Endodermal cell (in vitro differentiated cells): Measurements from ENCODE around the gene ZNF528. TPM values are rescaled to one million over a fixed set of nuclear protein-coding genes. Genes with fewer than 3 reads are reported as not detected.
A peak's percentile ranks its signal among the peaks of the same experiment; 100 is the strongest.

Source experiments
- DNase-seq: peaks from one replicate; pipeline ENCODE4 v3.0.0-alpha.2; 2017
- H3K27ac ChIP-seq: 2 replicates; pipeline ENCODE4 v1.5.1; 2013; ENCODE audit warnings: mild to moderate bottlenecking, low read depth, low read length, moderate library complexity
- H3K27me3 ChIP-seq: 2 replicates; pipeline ENCODE4 v1.6.1; 2013; ENCODE audit warnings: mild to moderate bottlenecking, low read length, moderate library complexity; ENCODE audit not compliant: insufficient read depth, control insufficient read depth, poor library complexity, severe bottlenecking
- H3K36me3 ChIP-seq: 2 replicates; pipeline ENCODE4 v1.7.0; 2013; ENCODE audit warnings: mild to moderate bottlenecking, low read length, moderate library complexity; ENCODE audit not compliant: control insufficient read depth, insufficient read depth
- H3K4me1 ChIP-seq: one replicate; pipeline ENCODE4 v1.7.0; 2013; ENCODE audit warnings: low read length; ENCODE audit not compliant: control insufficient read depth, insufficient read depth
- H3K4me3 ChIP-seq: 2 replicates; pipeline ENCODE4 v1.5.1; 2013; ENCODE audit warnings: mild to moderate bottlenecking, low read length, moderate library complexity
- H3K9ac ChIP-seq: 2 replicates; pipeline ENCODE4 v1.6.1; 2013; ENCODE audit warnings: mild to moderate bottlenecking, low read length, moderate library complexity; ENCODE audit not compliant: poor library complexity, severe bottlenecking; ENCODE audit errors: extremely low read depth
- H3K9me3 ChIP-seq: 2 replicates; pipeline ENCODE4 v1.6.1; 2013; ENCODE audit warnings: mild to moderate bottlenecking, low read length, moderate library complexity; ENCODE audit not compliant: control insufficient read depth
- H3K27ac Mint-ChIP-seq: 2 replicates; pipeline ENCODE4 v1.8.0; 2020; ENCODE audit warnings: mixed read lengths
- H3K27me3 Mint-ChIP-seq: 2 replicates; pipeline ENCODE4 v1.8.0; 2021; ENCODE audit warnings: mild to moderate bottlenecking, mixed read lengths; ENCODE audit not compliant: insufficient read depth
- H3K36me3 Mint-ChIP-seq: 2 replicates; pipeline ENCODE4 v1.8.0; 2020; ENCODE audit warnings: low read depth, mixed read lengths
- H3K4me1 Mint-ChIP-seq: 2 replicates; pipeline ENCODE4 v1.8.0; 2020; ENCODE audit warnings: mixed read lengths
- H3K4me3 Mint-ChIP-seq: 2 replicates; pipeline ENCODE4 v1.8.0; 2020; ENCODE audit warnings: mild to moderate bottlenecking, moderate library complexity, mixed read lengths
- H3K9me3 Mint-ChIP-seq: 2 replicates; pipeline ENCODE4 v1.8.0; 2020; ENCODE audit warnings: mild to moderate bottlenecking, mixed read lengths
- WGBS, 2 experiments: methylation state at CpG; one replicate each; pipeline versions ENCODE4 v1.1.5 to v1.1.7; 2013; ENCODE audit warnings: missing lambda C conversion rate in 2 of 2, mixed read lengths in 1 of 2; ENCODE audit not compliant: insufficient coverage in 1 of 2, insufficient read length in 1 of 2; 5-methylcytosine and 5-hydroxymethylcytosine counted together
- total RNA-seq, 2 donors: library from RNA; stranded (reverse); fragmentation: NEBNext Ultra II Directional in 1 of 2; extraction: Animal tissue kit (Norgen Biotek cat#: 25700) in 1 of 2; gene quantifications; 2 replicates in 1 of 2; 3 replicates in 1 of 2; pipeline ENCODE4 v1.2.1, GENCODE V29; 2021
- TF ChIP-seq, protein P1 (sequence below): fragments of 200-600 bp; sonication (generic); conservative IDR thresholded peaks from 2 replicates; pipeline ENCODE4 v1.5.0; 2021; ENCODE audit warnings: antibody characterized with exemption, mild to moderate bottlenecking

ZNF528 gene
- total RNA-seq, 2 donors from 2014 or later: 2.9 to 39.1 TPM

GRCh38 chr19:52369559-52370340 is 27.9 kb upstream of the ZNF528 start, which contains the start of gene ZNF880:
Gene ZNF880 (plus strand): TSS chr19:52369923. CDS start chr19:52369966, 43 bp downstream.
- Mint-ChIP-seq H3K27me3 (no peaks in the 10 kb centered on the region), H3K4me3 (peak within 1 kb of the TSS; percentile 82), H3K36me3 (peaks cover 58% of the 10 kb centered on the region), H3K27ac (peak within 1 kb of the TSS; percentile 96), H3K9me3 (peaks cover 65% of the 10 kb centered on the region), H3K4me1 (no peaks in the 10 kb centered on the region)
- H3K4me1 ChIP-seq: no peaks in the 10 kb centered on the region
- peak; percentile 92 for DNase-seq
- H3K9ac ChIP-seq: peak within 1 kb of the TSS; percentile 96
- H3K36me3 ChIP-seq: peaks cover 43% of the 10 kb centered on the region
- TF ChIP-seq, protein P1, sequence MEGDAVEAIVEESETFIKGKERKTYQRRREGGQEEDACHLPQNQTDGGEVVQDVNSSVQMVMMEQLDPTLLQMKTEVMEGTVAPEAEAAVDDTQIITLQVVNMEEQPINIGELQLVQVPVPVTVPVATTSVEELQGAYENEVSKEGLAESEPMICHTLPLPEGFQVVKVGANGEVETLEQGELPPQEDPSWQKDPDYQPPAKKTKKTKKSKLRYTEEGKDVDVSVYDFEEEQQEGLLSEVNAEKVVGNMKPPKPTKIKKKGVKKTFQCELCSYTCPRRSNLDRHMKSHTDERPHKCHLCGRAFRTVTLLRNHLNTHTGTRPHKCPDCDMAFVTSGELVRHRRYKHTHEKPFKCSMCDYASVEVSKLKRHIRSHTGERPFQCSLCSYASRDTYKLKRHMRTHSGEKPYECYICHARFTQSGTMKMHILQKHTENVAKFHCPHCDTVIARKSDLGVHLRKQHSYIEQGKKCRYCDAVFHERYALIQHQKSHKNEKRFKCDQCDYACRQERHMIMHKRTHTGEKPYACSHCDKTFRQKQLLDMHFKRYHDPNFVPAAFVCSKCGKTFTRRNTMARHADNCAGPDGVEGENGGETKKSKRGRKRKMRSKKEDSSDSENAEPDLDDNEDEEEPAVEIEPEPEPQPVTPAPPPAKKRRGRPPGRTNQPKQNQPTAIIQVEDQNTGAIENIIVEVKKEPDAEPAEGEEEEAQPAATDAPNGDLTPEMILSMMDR: no peak
- H3K27me3 ChIP-seq: no peaks in the 10 kb centered on the region
- H3K27ac ChIP-seq: peak within 1 kb of the TSS; percentile 97
- H3K4me3 ChIP-seq: peak within 1 kb of the TSS; percentile 88
- peaks cover 80% of the 10 kb centered on the region for H3K9me3 ChIP-seq
- WGBS, 2 experiments: 30 to 45% methylated on average over 28 to 52 of the region's 52 CpGs

DNA sequence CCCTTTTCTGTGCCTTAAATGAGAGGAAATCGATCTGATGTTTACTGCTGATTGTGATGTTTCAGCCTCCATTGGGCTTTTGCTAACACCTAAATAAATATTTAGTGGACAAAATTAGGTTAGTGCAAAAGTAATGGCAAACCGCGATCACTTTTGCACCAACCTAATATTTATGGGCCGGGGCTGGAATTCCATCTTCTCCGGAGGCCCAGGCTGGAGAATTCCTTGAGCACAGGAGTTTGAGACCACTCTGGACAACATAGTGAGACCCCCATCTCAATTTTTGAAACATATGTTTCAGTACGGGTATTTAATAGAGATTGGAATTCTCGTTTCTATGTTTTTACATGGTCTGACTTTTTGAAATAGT is 27.3 kb upstream of the ZNF528 start:
- H3K9ac ChIP-seq: peak overlapping the region; percentile 96
- H3K9me3 ChIP-seq: peaks cover 77% of the 10 kb centered on the region
- Mint-ChIP-seq H3K36me3 (peaks cover 57% of the 10 kb centered on the region), H3K27me3 (no peaks in the 10 kb centered on the region), H3K4me3 (peak overlapping the region; percentile 82), H3K27ac (peak overlapping the region; percentile 96), H3K4me1 (no peaks in the 10 kb centered on the region), H3K9me3 (peaks cover 59% of the 10 kb centered on the region)
- peak overlapping the region; percentile 88 for H3K4me3 ChIP-seq
- TF ChIP-seq, protein P1: no peak
- peak overlapping the region; percentile 97 for H3K27ac ChIP-seq
- no peak for DNase-seq
- 61 to 75% methylated on average over 5 to 7 of the region's 7 CpGs for WGBS, 2 experiments
- H3K27me3 ChIP-seq: no peaks in the 10 kb centered on the region
- H3K4me1 ChIP-seq: no peaks in the 10 kb centered on the region
- H3K36me3 ChIP-seq: peaks cover 41% of the 10 kb centered on the region

- Histone ChIP-seq H3K9me3 (peaks cover 53% of the 10 kb centered on the region), H3K9ac (no peak overlapping the region), H3K27me3 (no peaks in the 10 kb centered on the region), H3K4me3 (no peak overlapping the region), H3K27ac (no peak overlapping the region), H3K36me3 (peaks cover 10% of the 10 kb centered on the region), H3K4me1 (no peaks in the 10 kb centered on the region)
- H3K27ac Mint-ChIP-seq: no peak overlapping the region
- WGBS, 2 experiments: 73 to 76% methylated on average over 1 of the region's 1 CpG
- peaks cover 30% of the 10 kb centered on the region for H3K9me3 Mint-ChIP-seq
- peak; percentile 45 for DNase-seq
- no peaks in the 10 kb centered on the region for H3K4me1 Mint-ChIP-seq
- H3K36me3 Mint-ChIP-seq: peaks cover 68% of the 10 kb centered on the region
- H3K4me3 Mint-ChIP-seq: no peak overlapping the region
- TF ChIP-seq, protein P1: peak; percentile 64
- H3K27me3 Mint-ChIP-seq: no peaks in the 10 kb centered on the region
Observed at GRCh38 chr19:52391135-52391534, 6.5 kb upstream of the ZNF528 start.
